Stimulated activated CD8-positive, alpha-beta memory T cell treated with anti-CD3 and anti-CD28 coated beads, Interleukin-15, amount 100 ng/mL, for 24 hours (primary cell): ENCODE data around the gene SULT2B1.

Experiments
- DNase-seq: peaks from one replicate; pipeline ENCODE4 v3.0.0-alpha.2; 2020; ENCODE audit warnings: low read depth

SULT2B1 gene

DNA sequence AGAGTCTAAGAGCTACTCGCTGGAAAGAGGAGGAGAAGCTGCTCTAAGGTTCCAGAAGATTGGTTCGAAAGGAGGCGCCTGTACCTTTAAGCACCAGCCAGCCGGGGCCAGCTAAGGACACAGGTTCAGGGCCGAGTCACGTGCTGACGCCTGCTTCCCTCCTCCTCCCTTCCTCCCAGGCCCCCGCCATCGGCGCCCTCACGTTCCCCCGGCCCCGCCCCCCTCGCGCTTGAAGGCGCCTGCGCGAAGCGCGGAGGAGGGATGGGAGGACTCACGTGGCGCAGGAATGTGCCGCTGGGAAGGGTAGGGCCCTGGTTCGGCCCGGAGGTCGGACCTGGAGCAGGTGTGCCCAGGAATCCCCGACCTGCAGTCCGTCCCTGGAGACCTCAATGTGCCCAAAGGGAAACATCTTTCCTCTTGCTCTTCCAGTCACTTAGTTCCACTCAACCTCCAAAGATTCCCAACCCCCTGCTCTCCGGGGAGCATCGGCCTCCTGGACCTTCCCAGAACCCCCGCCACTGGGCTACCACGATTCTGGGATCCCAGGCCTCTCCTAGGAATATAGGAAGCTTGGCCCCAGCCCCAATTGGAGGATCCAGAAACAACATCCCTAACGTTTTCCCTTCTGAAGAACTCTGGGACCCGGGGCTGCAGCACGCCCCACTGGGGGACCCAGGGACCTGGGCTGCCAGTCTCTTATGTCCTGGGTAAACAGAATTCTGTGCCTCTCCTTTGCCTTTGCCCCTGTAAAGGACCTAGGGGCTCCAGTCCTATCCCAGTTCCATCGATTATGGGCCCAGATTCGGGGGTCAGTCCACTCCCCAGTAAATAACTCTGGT lies 82.7 kb downstream of the SULT2B1 start:
- DNase-seq: peak; percentile 86

DNA sequence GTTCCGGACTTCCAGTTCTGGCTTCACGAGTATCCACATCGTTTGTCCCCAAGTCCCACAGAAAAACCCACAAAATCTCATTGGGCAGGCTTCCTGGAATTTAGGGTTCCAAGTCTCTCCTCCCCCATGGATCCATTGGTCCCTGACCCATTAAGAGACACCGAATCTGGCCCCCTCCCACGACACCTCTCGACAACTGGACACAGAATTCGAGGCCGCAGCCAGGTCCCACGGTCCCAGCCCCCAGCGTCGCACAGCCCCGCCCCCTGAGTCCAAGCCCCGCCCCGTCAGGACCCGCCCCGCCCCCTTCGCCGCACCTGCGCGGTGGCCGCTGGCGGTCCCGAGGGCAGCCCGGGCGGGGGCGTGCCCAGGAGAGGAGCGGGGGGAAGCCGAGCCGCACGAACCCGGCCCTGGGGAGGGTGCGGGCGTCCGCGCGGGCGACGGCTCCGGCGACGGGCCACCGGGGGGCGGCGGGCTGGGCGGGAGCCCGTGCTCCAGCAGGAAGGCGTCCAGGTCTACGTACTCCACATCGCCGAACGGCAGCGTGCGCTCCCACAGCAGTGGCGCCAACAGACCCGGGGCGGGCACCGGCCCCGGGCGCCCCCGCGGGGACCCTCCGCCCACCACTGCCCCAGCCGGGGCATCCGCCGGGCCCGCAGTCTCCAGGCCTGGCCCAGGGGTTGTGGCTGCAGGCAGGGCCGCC lies 83.4 kb downstream of the SULT2B1 start:
- DNase-seq: peak; percentile 68

DNA sequence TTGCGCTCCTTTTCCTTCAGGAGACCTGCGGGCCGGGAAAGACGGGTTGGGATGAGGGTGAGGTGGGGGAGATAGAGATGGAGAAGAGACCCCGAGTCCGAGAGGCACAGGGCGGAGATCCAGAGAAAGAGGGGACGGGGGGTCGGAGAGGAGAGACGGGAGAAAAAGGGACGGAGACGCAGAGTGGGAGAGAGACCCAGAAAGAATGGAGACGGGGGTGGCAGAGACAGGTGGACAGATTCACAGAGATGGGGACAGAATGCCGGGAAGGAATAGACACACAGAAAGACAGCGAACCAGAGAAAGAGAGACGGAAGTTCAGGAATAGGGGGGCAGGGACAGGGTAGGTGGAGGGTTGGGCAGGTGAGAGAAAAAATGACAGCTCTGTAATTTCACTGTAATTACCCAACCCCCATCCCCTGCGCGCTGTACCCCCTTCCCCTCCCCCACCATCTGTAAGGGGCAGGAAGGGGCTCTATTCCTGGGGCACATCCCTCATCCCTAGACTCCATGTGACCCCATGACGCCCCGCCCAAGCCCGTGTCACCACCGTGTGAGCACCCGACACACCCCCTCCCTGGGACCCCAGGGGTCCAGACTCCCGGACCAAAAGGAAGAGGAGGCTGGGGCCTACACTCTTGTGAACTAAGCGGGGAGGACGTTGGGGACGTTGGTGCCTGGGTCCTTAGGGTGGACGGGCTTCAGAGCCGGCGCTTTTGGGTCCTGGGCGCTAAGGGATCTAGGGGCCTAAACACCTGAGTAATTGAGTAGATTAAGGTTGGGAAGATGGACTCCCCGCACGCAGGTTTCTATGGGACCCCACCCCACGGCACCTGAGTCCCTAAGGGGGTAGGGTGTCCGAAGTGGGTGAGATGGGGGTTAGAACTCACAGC lies 84.2 kb downstream of the SULT2B1 start:
- no peak for DNase-seq

DNA sequence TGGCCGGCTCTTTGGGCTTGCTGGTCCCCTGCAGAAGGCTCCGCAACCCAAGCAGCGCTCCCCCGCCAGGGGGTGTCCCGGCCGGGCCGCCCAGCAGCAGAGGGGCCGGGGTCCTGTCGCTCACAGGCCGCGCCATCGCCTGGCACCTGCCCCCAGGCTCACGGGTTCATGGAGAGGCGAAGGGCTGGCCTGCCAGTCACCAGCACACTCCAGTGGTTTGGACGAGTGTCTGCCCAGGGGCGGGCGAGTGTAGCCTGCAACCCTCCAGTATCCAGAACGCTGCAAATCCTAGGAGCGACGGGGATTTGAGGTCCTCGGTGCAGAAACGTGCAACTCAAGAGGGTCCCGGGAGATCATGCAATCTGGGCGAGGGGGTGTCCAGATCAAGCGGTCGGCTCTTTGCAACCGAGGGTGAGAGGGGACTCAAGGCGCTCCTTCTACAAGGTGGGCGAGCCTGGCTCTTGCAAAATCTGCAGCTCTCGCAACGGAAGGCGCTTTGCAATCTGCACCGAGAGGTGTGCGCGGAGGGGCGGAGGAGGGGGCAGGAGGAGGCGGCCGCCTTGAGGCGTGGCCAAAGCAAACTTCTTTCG lies 85.0 kb downstream of the SULT2B1 start, which contains the start of gene DBP:
Gene DBP (minus strand): TSS at position 521 of the 590 bp plus-strand sequence. CDS start 385 bp downstream, at position 136.
- DNase-seq: no peak

DNA sequence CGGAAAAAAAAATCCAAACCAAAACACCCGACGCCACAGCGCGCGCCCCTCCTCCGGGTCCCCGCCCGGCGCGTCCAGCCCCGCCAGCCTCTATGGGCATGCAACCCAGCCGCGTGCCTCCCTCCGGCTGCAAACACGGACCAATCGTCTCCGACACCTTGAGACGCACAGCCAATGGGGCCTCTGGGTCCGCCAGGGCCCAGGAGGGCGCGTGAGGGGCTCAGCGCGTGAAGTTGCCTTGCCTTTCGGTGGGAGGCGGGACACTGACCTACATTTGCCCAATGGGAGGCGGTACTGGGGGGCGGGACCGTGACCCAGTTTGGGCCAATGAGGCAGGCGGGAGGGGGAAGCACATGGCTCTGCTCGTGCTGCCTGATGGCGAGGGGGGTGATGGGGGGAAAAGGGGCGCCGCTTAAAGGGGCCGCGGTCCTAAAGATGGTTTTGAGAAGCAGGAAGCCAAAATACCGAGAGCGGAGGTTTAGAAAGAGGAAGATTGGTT lies 85.5 kb downstream of the SULT2B1 start:
- peak; percentile 91 for DNase-seq

DNA sequence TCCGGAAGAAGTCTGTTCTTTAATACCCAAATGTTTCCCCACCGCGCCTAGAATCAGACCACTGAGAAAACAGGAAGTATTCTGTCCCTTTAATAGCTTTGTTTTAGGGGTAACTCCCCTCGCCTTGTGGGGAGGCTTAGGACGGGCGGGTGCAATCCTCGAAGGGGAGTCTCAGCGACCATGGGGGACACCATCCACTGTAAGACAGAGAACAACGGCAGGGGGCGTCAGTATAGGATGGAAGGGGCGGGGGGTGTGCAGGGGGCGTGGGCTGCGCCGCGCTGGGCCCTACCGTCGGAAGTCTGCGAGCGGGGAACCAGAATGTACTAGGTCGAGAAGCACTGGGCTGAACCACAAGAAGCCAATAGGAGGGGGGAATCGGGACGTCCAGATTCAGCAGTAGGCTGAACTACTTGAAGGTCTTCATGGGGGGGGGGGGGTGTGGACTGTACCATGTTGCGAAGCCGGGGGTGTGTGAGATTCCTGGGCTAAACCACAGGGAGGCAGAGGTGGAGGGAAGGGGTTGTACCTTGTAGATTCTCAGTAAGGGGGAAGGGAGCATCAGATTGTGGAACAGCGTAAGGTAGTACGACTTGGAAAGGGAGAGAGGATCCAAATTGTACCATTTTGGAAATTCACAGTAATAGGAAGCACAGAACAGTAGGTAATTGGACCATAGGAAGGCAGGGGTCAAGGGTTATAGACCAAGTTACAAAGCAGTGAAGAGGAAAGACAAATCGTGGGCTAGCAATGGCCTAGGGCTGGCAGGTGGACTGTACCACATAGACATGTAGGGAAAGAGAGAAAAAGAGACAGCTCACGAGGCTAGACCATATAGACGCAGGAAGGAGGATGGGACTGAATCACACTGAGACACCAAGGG lies 86.2 kb downstream of the SULT2B1 start:
- no peak for DNase-seq

DNA sequence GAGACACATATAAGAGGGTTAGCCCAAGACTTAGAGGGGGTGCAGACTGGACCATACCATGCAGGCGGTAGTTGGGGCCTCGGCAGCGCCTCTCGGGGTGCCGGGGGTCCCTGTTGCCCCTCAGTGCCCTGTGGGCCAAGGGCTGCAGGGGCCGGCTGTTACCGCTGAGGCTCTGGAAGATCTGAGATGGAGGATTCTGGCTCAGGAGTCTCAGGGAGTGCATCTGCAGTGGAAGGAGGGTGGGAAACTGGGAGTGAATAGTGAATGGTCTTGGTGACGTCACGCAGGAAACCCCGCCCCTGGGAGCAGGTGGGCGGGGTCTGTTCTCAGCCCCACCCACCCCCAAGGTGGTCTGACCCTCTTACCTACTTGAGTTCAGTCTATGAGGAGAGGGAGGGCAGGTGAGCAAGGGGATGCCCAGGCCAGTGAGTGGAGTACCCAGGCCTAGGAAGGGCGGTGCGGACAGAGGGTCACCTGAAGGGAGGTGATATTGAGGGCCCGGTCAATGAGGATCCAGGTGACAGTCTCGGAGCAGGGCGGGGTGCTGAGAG lies 86.9 kb downstream of the SULT2B1 start:
- DNase-seq: no peak

DNA sequence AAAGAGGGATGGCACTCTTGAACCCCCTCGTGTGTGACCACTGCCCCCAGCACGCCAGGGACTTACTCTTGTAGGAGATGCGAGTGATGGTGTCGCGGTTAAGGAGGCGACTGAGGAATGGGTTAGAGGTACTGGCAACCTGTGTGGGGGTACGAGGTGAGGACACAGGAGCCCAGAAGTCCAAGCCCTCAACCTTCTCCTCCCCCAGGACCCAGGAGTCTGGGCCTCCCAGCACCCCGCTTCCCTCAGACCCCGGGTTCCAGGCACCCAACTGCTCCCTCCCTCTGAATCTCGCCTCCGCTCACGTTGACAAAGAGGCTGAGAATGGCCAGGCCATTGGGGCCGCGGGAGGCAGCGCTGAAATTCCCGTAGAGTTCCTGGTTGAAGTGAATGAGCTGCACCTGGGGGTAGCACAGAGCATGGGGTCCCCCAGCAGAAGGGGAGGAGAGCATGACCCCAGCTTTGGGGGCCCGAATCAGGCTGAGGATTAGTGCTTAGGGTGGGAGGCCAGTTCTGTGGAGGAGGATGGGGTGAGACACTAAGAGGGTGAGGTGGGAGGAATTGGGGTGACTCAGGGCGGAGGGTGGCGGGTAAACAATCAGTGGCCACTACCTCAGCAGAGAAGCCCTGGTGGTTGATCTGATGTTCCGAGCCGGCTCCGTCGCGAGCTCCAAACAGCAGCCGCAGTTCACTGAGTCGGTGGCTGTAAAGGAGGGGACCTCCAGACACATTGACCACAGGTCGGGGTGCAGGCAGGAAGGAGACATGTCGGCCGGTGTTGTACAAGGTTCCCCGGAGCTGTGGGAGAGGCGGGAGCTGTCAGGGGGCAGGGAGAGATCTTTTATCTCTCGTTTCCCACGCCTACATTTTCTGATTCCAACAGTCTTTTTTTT lies 87.8 kb downstream of the SULT2B1 start:
- no peak for DNase-seq

DNA sequence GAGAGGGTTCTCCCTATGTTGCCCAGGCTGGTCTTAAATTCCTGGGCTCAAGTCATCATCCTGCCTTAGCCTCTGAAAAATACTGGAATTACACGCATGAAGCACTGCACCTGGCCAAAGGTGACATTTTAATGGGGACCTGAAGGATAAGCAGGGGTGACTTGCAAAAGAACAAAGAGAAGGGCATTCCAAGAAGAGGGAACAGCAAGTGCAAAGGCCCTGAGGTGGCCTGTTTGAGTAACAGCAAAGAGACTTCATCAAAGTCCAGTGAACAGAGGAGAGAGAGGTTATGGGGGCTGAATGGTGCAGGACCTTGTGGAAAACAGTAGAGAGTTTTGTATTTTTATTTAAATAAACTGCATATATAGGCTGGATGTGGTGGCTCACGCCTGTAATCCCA lies 89.9 kb downstream of the SULT2B1 start:
- DNase-seq: no peak

DNA sequence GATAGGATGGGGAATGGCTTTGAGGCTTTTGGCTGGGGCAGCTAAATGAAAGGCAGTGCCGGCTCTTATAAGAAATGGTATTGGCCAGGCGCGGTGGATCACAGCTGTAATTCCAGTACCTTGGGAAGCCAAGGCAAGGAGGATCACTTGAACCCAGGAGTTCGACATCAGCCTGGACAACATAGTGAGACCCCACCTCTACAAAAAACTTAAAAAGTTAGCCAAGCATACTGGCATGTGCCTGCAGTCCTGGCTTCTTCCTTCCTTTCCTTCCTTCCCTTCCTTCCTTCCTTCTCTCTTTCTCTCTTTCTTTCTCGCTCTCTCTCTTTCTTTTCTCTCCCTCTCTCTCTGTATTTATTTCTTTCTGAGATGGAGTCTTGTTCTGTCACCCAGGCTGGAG lies 90.9 kb downstream of the SULT2B1 start:
- no peak for DNase-seq

DNA sequence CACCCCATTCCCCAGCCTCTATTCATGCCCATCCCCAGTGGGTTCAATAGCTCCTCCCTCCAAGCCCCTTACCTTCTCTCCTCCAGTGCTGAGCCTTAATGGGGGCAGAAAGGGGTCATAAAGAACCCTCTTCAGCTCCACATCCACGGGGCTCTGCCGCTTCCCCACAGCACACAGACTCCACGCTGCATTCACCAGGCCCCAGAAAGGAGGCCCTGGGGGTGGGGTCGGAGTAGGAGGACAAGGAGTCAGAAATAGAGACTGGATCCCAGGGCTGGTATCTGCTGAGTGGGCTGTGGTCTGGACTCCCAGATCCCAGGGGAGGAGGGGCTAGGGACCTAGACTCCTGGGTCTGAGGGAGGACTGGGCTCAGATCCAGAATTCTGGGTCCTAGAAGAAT lies 92.4 kb downstream of the SULT2B1 start:
- DNase-seq: no peak

DNA sequence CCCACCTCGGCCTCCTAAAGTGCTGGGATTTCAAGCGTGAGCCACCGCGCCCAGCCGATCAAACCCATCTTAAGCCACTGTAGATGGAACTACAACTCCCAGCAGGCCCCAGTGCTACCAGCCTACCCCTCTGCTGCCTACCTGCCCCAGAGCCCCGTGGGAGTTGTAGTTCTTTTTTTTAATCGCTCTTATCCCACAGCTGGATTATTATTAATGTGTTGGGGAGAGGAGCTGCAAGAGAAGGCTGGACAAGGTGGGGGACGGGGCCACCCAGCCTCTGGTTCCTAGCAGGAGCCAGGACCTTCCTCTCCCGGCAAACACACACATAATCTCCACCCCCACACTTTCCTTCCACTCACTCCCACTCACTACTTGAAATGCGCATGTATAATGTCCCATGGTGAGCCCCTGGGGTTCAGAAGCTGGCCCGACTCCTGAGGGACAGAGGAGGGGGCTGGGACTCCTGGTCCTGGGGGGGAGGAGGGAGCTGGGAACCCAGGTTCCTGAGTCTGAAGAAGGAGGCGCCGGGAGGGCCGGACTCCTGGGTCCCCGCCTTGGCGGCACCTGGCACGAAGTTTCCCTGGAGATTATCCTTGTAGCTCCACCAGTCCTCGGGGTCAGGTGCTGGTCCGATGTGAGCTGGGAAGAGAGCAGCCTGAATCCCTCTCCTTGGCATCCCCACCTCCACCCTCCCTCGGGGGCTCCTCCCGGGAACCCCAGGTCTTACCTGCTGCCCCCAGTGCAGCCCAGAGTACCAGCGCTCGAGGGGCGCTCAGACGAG lies 93.1 kb downstream of the SULT2B1 start:
- no peak for DNase-seq

DNA sequence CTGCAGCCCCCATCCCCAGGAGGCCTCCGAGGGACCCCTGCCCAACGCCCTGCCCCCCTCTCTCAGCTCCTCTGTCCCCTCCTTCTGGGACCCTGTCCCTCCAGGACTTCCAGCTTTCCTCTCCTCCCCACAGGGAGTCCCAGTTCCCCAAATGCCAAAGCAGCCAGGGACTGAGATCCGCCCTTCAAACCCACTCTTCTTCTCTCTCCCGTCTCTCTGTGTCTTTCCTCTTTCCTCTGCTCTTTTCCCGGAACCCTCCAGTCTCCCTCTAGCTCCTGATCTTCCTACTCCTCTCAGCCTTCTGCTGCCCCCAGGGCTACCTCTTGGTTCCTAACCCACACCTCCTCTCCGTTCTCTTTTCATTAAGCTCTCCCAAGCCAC lies 93.6 kb downstream of the SULT2B1 start:
- DNase-seq: no peak

DNA sequence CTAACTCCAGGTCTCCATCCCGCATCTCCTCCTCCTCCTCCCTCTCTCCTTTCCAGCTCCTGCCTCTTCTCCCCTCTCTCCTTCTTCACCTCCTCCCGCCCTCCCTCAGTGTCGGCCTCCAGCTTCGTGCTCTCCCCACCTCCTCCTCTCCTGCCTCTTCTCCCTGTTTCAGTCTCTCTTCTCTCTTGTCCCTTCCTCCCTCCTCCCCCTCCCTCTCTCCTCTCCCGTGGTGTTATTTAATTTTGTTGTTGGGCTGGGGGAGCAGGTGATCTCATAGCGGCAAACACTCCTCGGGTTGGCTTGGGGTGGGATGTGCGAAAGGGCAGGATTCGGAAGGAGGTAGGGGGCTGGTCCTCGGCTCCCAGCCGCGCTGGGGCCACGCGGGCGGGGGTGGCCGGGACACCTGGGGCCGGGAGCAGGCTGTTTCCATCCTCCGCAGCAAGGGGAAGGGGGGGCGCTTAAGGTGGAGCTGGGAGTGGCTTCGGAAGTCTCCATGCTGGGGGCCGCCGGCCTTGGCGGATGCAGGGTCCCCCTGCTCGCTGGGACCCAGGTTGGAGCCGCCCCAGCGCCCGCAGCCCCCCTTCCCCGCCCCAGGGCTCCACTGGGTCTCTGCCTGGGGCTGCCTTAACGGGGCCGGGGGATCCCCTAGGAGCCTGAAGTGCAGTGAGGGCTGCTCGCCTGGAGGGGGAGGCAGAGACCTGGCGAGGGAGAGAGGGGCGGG lies 94.2 kb downstream of the SULT2B1 start, which contains the start of gene CA11:
Gene CA11 (minus strand): TSS at position 187 of the 721 bp plus-strand sequence. CDS start 555 bp downstream, outside the sequence.
- DNase-seq: peak; percentile 63

DNA sequence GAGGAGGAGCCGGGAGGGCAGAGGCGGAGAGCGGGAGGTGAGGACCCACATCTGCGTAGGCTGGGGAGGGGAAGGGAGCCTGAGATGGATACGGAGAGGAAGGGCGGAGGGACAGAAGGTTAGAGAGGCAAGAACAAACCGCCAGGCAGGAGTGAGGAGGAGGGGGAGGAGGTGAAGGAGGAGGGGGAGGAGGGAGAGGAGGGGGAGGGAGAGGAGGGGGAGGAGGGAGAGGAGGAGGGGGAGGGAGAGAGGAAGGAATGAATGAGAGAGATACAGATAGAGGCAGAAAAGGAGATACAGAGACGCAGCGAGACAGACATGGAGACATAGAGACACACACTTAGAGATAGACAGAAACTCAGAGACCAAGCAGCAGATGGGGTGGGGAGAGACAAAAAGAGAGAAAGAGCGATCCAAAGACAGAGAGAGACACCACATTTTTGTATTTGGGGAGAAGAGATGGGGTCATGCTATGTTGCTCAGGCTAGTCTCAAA lies 94.8 kb downstream of the SULT2B1 start:
- no peak for DNase-seq

DNA sequence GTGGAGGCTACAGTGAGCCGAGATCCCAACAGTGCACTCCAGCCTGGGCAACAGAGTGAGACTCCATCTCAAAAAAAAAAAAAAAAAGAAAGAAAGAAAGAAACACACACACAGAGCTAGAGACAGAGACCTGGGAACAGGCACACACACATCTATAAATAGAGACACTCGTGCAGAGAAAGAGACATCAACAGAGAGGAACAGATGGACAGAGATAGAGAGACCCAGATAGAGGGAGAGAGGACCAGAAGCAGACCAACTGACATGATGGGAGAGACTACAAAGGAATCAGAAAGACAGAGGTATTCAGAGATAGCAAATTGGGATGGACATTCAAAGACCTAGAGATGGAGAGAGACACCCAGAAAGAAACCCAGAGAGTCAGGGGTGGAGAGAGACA lies 96.2 kb downstream of the SULT2B1 start:
- DNase-seq: no peak
